GM12874 (cell line): ENCODE data around the gene BTG1.

Experiments
- TF ChIP-seq, protein P1 (sequence below): IDR thresholded peaks from 2 replicates; pipeline ENCODE4 v1.5.1; 2011; ENCODE audit warnings: low read depth, mild to moderate bottlenecking, control low read depth, low read length, moderate library complexity; ENCODE audit not compliant: insufficient read depth

Gene BTG1

DNA sequence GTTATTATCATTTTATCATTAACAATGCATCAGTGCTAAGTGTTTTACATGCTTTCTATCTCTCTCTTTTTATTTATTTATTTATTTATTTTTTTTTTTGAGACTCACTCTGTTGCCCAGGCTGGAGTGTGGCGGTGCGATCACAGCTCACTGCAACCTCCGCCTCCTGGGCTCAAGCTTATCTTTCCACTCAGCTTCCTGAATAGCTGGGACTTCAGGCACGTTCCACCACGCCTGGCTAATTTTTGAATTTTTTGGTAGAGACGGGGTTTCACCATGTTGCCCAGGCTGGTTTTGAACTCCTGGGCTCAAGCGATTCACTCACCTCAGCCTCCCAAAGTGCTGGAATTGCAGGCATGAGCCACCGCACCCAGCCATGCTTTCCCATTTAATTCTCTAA is 3.9 kb upstream of the BTG1 start:
- TF ChIP-seq, protein P1, sequence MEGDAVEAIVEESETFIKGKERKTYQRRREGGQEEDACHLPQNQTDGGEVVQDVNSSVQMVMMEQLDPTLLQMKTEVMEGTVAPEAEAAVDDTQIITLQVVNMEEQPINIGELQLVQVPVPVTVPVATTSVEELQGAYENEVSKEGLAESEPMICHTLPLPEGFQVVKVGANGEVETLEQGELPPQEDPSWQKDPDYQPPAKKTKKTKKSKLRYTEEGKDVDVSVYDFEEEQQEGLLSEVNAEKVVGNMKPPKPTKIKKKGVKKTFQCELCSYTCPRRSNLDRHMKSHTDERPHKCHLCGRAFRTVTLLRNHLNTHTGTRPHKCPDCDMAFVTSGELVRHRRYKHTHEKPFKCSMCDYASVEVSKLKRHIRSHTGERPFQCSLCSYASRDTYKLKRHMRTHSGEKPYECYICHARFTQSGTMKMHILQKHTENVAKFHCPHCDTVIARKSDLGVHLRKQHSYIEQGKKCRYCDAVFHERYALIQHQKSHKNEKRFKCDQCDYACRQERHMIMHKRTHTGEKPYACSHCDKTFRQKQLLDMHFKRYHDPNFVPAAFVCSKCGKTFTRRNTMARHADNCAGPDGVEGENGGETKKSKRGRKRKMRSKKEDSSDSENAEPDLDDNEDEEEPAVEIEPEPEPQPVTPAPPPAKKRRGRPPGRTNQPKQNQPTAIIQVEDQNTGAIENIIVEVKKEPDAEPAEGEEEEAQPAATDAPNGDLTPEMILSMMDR, result no peak

DNA sequence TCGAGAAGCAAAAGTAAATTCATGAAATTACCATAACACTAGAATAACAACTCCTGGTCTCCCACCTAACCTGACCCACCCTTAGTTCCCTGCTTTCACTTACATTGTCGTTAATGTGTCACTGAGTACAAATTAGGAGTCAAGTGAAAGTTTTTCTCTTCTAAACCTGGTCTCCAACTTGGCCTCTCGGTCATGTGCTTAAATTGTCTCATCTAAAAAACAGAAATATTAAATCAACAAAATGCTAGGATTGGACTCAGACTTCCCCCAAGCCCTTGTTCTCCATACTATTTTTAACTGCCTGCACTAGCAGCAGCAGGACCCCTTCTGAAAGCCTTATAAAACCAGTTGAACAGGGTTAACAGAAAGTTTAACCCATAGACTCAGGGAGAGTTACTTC is 1.8 kb upstream of the BTG1 start:
- TF ChIP-seq, protein P1, result no peak

DNA sequence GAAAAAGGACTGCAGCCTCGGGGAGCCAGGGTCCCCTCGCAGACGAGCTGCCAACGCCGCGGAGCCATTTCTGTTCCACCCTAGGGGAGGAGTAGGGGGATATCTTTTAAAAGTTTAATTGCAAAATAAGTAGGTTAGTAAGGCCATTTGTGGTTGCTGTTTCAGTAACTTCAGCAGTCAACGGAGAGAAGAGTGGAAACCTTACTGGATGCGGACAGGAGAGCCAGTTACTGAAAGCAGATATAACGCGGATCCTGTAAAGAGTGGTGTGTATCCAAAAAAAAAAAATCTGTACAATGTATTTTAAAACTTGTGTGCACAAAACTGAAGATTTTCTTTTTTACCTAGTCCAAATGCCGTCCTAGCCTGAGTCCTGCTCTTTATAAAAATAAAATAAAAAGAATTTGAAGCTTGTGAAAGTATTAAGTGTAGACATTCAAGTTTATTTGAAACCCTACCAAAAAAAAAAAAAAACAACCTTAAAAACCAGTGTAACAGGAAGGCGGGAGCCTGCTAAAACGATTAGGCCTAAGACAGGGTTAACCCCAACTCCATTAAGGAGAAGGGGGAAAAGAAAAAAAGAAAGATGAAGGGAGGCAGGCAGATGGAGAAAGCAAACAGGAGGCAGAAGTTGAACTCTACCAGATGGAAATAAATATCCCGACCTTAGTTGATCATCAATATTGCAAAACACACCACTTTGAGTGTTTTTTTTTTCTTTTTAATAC is 1.0 kb upstream of the BTG1 start:
- TF ChIP-seq, protein P1, result no peak

DNA sequence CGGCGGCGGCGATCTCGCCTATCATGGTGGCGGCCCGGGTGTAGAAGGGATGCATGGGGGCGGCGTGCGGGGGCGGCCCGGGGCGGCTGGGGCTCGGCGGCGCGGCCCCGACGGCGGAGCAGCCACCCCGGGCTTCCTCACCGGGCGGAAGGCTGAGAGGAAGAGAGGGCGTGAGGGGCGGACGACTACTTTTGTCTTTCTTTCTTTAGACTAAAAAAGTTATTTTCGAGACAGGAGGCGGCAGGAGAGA is 240 bp downstream of the BTG1 start:
- TF ChIP-seq, protein P1, result no peak

DNA sequence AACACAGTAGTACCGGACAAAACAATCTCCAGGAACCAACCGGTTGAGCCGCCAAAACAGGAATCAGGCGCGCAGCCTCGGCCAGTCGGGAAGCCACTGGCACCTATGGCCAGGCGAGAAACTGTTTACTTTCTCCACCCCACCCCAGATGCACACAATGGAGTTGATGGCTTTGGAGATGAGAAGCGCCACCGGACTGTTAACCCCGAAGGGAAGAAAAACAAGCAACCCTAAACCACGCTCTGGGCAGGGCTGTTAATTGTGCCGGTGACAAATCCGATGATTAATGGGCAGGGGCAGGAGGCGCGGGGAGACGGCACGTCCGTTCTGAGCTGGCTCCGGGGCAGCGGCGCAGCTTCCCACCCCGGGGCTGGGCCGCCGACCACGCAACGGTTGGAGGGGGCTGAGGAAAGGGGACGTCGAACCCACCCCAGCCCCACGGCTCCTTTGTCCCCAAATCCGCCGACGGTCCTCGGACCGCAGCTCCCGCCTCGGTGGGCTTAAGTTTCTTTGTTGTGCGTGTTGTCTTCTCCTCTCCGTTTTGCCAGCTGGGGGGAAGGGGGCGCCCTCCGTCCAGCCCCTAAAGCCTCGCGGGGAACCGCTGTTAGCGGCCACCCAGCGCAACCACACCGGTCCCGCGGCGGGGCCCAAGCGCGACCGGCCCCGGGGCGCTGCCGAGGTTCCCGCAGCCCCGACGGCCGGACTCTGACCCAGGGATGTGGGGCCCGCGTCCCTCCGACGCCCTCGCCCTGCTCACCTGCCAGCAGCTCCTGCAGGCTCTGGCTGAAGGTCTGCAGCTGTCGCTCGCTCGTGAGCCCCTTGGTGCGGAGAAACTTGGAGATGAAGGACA is 790 bp downstream of the BTG1 start:
- TF ChIP-seq, protein P1, result no peak

DNA sequence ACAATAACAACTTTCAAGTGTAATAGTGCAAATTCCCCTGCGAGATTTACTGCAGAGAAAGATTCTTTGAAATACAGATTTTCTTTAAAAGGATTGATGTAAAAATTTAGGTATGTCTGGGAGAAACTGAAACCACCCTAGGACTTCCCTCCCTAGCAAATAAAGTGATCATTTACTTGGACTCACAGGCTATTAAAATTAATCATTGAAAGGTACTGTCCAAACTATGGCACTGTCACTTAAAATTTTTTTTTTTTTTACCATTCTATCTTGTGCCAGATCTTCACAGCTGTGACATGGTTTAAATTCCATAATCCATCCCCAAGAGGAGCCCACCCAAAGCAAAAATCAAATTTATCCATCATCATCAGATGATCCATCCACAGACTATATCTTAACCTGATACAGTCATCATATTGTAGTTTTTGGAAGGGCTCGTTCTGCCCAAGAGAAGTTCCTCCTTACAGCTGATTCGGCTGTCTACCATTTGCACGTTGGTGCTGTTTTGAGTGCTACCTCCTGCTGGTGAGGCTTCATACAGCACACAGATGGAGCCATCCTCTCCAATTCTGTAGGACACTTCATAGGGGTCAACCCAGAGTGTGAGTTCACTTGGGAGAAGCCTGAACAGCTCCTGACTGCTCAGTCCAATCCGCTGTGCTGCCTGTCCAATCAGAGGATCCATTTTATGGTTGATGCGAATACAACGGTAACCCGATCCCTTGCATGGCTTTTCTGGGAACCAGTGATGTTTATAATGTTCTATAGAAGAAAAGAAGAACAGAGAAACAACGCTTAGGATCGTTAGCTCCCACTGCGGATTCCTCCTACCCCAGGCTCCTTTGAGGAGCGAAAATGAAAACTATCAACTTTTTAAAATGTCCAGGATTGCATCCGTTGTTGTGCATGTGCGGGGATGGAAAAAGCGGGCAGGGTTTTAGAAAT is 1.7 kb downstream of the BTG1 start:
- TF ChIP-seq, protein P1, result peak; percentile 68

DNA sequence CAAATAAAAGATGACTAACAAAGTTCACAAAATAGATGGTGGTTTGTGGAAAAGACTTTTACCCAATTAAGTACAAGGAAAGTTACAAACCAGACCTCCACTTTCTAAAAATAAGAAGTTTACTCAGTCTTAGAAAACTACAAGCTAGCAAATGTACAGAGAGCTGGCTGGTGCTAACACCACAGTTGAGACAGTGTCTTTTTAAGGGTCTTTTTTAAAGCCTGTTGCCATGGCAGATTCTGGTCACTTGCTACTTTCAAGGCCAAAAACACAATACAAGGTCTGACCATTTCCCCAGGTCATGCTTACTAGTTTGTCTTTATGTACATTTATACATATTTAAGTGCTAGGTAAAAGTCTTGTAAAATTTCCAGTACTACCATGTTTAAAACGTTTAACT is 2.4 kb downstream of the BTG1 start:
- TF ChIP-seq, protein P1, result no peak
